ENCODE measurements around the gene PTPRN2. TPM values are rescaled to one million over a fixed set of nuclear protein-coding genes. Genes with fewer than 3 reads are reported as not detected.

The PTPRN2 gene
- polyA plus RNA-seq, 1 donor, result 5.7 TPM

DNA sequence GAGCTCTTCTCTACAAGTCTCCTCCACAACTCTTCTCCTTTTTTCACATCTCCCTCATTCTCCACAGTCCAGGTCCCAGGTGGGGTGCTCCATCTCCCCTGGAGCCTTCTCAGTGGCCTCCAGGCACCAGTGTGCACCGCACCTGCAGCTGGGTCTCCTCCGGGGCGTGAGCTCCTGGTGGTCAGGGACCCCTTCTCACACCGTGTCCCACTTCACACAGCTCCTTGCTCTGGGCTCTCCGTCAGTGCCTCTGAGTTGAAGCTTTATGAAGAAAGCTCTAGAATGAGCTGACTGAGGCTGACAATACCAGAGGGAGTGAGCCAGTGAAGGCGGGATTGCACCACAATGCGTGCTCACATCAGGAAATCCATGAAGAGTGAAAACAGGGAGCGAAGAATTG, 960.6 kb downstream of the PTPRN2 start:
- no peak for DNase-seq

DNA sequence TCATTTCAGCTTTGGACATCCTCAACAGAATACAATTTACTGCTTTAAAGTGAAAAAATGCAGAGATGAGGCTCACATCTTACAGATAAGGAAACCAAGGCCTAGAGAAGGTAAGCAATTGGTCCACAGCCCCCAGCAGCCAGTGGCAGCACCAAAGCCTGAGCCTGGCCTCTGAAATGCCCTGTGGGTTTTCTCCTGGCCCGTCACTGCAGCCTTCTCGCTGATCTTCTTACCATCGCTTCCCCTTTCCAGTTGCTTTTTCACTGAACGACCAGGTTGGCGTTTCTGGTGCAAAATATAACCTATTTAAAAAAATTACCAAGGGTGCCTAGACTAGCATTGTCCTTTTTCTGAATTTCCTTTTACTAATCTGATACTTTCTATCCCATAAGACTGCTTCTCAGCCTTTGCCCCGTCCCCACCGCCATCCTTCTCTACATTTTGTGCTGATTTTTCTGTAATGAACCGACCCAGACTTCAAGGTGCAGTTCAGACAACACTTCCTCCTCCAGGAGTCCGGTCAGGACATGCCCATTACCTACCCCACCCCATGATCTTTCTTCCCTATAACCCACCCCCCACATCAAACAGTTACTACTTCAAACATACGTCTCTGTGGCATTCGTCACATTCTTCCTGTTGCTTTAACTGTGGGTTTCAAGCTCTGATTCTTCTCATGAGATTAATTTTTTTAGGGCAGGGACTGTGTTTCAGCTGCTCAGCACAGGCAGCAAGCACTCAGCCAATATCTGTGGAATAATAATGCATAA, 961.5 kb downstream of the PTPRN2 start:
- no peak for DNase-seq

DNA sequence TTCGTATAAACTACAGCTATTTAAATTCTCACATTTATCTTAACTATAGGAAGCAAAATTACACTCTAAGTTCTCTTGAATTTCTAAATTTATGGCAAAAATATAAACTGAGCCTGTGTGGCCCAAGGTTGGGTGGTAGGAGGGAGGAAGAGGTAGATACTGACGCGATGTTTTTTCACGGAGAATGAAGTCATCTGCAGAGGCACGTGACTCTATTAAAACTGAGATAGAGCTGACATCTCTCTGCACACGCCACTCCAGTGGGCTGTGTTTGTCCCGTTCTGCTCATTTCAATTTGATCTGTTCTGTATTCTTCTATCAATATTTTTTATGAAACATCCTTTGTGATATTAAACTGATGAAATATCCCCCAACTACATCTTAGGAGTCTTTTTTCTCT, 964.1 kb downstream of the PTPRN2 start:
- DNase-seq, result no peak

DNA sequence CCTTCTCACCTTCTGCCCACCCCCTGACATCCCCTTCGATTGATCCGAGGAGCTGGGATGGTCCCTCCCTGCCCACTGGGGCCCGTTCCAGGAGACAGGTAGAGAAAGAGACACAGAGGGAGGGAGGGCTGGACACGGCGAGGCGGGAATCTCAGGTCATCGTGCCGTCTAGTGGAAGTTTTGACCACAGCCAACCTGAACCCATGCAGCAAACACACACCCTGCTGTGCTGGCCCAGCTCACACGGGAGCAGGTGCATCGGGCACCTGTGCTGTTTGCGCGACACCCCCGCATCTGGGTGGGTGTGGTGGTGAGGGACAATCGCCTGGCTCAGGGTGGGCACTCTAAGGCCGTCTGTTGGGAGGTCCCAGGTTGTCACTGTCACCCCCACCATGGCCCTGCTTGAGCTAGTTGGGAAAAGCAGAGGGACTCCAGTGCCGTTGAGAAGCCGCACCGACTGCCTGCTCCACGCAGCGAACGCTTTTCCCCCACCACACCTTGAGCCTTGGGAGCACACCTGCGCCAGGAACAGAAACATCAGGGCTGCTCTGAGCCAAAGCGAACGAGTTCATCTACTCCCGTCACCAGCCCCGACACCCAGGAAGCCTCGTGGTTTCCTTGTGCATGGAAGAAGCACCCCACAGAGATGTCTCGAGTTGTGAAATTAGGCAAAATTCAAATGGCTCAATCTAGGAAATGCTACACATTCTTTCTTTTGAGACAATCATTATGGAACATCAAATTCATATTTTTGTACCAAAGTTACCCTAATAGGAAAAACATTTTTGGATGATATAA, 965.0 kb downstream of the PTPRN2 start:
- no peak for DNase-seq

DNA sequence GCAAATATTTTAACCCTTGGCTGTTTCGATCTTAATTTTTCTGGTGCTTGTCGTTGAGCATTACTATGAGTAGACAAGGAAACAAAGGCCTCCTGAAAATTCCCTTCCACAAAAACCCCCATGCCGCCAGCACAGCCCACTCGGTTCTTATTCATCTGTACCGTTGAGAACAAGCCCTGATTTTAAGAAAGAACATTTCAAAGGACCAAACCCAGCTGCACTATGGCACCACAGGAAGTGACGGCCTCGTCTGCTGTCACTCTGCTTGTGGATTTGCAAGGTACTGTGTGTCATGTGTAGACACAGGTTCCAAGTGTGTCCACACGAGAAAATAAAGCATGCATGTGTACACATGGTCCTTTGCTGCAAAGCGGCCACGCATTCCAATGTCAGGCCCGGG, 965.6 kb downstream of the PTPRN2 start:
- DNase-seq, result no peak

DNA sequence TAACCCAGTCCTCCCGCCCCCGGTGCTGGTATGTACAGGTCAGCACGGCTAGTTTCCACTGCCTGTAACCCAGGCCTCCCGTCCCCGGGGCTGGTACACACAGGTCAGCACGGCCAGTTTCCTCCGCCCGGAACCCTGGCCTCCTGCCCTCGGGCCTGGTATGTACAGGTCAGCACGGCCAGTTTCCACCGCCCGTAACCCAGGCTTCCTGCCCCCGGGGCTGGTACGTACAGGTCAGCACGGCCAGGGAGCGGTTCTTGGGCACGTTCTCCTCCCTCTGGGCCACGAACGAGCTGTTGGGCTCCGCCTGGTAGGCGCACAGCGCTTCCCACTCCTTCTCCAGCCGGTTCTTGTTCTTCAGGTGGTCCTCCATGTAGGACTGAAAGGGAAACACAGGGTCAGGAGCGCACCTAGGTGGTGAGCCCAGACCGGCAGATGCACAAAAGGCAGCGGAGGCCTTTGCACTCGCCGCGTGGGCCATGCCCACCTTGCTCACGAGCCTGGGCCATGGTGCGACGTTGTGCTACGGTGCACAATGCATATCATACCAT, 966.4 kb downstream of the PTPRN2 start:
- DNase-seq, result no peak

DNA sequence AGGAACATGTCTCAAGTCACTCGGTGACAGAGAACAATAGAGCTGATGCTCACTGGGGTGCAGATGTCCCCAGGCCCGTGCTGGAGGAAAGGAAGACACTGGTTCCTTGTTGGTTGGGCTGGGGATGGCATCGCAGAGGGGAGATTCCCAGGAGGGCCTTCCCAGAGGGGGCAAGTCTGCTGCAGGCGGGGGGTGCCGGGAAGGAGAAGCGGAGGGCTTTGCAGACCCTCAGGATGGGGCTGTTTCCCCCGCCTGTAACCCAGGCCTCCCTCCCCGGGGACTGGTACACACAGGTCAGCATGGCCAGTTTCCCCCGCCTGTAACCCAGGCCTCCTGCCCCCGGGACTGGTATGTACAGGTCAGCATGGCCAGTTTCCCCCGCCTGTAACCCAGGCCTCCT, 967.0 kb downstream of the PTPRN2 start:
- no peak for DNase-seq

DNA sequence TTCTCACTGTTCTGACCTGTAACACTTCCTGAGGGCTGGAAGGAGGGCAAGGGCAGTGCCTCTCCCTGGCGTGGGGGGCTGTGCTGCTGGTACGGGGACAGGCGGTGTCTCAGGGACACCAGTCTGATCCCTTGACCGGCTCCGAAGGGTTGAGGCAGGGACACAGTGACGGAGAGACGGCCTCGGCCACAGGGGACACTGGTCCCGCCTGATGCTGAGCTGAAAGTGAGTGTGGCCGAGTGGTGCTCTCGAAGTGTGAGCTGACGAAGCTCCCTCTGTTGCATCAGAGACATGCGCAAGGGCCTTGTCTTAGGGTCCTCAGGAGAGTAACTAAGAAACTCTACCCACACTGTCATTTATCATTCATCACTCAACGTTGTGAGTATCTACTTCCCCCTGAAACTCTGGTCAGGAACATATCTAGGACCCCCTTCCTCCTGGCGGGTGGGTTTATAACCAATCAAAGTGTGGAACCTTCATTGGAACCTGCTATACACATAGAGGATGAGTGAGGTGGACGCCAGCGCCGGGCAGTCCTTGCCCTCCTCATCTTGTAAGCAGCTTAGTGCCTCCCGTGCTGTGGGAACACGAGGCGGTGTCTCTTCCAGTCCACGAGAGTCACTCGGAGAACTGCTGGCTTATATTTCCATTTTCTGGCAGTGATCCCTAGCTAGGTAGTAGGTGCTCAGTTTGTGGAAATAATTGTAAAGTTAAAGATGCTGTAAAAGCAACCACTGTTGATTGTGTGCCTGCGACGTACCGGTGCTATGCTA, 967.7 kb downstream of the PTPRN2 start:
- no peak for DNase-seq

DNA sequence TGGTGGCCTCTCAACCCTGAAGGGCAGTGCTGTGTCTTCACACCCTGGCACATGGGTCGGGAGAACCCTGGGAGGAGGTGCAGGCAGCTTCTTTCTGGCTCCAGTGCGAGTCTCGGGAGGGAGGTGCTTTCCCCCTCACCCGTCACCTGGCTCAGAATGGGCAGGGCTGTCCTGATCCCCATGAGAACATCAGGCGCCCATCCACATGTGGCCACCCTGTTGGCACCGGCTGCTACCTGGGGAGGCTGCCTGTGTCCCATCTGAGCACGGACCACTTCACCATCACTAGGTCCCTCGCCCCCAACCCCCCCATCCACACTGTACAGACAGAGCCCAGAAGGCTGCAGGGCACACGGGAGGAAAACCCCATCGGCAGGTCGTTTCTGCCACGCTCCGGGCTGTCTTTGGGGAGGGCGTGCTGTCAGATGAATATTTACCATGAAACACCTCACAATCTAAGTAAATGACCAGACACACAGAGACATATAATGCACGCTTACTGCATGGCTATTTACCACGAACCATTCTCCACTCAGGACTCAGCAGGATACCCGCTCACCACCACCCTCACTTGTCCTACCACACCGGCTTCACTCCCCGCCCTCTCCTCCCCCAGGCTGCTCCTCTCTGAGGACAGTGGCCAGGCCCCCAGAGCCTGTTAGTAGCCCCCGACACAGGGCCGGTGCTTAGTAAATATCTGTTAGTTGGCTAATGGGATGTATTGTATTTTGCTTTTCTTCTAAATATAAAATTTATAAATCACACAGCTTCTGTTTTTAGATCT, 968.6 kb downstream of the PTPRN2 start:
- DNase-seq, result no peak

DNA sequence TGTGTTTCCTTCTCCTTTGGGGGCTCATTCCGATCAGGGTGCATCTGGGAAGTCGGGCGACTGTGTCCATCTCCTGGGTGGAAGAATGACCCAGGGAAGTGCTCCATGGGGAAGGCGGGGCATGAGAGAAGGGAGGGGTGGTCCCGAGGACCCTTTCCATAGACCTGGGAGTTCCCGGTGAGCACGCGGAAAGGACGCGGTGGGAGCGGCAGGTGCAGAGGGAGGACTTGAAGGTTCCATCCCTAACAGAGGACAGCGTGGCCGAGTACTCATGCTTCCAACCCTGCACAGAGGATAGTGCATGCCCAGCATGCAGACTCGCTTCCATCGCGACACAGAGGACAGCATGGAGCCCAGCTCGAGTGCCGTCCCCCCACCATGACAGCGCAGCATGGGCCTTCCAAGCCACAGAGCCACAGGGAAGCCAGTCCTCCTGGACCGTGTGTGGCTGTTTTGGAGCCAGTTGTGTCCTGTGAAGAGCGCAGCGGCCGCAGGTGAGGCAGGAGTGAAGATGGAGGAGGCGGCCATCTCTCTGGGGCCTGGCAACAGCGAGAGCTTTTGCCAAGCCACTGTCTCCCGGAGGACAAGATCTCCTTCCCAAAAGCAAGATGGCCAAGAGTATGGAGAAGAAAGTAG, 969.4 kb downstream of the PTPRN2 start:
- no peak for DNase-seq

DNA sequence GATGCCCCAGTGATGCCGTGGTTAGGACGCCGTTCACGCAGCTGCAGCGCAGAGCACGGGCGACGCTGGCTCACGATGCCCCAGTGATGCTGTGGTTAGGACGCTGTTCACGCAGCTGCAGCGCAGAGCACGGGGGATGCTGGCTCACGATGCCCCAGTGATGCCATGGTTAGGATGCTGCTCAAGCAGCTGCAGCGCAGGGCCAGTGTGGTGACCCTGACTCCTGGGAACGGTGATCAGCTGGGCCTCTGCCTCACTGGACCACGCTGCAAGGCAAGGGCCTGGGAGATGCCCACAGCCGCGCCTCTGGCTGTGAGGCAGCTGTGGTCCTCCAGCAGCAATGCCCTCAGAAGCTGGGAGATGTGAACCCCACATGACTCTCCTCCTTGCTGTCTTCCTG, 970.2 kb downstream of the PTPRN2 start:
- no peak for DNase-seq

DNA sequence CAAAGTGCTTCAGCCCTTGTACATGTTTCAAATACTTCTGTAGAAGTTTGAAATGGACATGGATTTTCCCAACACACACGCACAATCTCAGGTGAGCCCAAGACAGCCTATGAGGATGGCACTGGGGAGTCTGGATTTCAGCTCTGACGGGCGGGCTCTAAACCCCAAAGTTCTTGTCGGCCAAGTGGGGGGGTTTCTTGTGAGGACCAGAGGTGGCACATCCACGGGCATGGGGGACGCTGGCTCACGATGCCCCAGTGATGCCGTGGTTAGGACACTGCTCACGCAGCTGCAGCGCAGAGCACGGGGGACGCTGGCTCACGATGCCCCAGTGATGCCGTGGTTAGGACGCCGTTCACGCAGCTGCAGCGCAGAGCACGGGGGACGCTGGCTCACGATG, 970.7 kb downstream of the PTPRN2 start:
- DNase-seq, result no peak

DNA sequence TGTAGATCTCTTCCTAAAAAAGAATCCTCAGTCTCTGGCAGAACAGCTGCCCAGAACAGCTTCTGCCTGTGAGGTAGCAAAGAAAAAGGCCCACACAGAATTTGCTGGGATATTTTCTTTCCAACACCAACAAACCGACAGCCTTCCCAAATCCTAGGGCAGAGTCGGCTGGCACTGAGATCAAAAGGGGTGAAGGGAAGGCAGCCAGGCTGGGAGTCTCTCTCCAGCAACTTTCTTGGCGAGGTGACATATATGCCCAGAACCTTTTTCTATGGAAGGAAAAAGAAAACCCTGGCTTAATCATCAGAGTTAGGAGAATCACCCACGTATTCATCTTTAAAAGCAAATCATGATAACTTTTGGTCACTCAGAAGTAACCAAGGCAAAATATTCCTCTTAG, 971.2 kb downstream of the PTPRN2 start:
- no peak for DNase-seq

DNA sequence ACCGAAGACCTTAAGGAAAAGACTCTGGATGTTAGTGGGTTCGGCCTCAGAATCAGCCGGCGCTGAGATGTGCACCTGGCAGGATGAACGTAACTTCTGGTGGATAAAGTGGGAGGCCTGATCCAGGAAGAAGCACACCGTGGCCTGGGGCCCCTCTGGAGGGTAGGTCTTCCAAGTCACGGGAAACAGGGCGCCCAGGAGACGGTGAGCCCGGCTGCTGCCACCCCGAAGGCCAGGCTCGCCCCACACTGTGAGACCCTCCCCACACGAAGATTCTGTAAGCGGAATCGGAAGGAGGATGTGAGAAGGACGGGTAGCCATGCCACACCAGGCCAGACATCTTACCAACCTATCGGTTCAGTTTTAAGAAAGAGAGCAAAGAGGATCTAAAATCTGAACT, 971.8 kb downstream of the PTPRN2 start:
- no peak for DNase-seq

DNA sequence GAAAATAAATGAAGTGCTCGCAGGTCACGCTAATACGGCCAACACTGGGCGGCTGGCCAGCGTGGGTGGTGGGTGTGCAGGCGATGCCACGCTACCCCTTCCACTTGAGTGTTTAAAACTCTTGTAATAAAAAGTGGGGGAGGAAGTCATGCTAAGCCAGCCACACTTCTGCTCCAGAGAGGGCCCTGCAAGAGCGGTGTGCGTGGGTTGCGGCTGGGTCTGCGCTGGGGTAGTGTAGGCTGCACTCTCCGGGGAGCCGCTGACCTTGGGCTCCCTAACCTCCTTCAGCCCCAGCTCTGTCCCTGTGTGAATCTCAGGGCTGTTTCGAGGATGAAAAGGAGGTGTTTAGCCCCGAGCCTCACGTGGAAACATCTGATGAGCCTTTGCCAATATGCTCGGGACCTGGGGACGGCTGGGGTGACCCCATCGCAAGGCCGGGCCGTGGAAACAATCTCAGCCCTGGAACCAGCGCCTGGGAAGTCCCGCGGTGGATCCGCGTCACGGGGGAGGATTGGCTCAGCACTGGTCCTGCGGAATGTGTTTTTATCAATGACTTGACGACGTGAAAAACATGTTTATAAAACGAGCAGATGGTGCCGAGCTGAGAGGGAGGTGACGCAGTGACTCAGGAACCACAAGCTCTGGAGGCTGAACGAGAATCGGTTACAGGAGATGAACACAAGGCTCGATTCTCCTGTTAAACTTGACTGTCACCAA, 972.4 kb downstream of the PTPRN2 start:
- no peak for DNase-seq

DNA sequence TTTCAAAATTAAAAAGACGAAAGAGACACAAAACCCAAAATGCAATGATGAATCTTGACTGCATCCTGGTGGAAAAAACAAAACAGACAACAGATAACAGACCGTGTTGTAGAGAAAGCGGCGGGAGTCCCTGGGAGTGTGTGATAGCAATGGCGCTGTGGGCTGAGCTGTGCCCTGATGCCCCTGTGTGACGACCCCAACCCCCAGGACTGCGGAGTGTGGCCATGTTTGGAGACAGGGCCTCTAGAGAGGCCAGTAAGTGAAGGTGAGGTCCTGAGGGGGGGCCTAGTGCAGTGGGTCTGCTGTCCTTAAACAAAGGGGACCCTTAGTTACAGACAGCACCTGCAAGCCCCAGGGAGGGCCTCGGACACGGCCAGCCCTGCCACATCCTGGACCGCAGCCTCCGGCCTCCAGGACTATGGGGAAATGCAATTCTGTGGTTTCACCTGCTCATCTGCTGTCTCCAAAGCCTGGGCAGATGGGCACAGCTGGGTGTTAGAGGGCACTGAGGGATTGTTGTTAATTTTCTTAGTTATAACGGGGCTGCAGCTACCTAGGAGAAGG, 973.1 kb downstream of the PTPRN2 start:
- no peak for DNase-seq

DNA sequence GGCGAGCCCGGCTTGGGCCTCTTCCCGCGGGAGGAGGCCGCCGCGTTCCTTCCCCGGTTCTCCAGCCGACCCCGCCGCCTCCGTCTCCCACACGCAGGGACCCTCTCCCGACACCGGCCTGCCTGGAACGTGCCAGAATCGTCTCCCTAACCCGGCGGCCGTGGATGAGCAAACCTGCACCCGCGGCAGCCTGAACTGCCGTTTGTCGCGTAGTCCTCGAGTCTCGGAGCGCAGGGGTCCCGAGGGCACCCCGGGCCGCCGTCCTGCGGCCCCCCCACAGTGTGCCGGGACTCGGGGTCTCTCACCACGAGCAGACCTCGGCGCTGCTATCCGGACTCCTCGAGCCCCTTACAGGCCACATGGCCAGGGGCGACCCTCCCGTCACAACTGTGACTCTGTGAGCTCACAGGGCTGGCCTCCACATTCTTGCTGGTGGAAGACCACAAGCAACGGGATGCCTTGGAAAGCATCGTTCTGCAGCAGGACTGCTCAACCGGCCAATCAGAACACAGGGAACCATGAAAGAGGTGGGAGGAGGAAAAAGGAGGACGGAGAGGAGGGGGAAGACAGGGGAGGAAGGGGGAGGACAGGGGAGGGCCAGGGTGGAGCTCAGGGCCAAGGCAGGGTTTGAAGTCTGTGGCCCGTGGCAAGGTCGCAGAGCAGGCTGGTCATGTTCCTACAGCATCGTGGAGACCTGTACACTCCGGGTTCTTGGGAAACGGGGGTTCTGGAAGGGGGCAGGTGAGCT, 973.9 kb downstream of the PTPRN2 start:
- DNase-seq, result peak; percentile 28

DNA sequence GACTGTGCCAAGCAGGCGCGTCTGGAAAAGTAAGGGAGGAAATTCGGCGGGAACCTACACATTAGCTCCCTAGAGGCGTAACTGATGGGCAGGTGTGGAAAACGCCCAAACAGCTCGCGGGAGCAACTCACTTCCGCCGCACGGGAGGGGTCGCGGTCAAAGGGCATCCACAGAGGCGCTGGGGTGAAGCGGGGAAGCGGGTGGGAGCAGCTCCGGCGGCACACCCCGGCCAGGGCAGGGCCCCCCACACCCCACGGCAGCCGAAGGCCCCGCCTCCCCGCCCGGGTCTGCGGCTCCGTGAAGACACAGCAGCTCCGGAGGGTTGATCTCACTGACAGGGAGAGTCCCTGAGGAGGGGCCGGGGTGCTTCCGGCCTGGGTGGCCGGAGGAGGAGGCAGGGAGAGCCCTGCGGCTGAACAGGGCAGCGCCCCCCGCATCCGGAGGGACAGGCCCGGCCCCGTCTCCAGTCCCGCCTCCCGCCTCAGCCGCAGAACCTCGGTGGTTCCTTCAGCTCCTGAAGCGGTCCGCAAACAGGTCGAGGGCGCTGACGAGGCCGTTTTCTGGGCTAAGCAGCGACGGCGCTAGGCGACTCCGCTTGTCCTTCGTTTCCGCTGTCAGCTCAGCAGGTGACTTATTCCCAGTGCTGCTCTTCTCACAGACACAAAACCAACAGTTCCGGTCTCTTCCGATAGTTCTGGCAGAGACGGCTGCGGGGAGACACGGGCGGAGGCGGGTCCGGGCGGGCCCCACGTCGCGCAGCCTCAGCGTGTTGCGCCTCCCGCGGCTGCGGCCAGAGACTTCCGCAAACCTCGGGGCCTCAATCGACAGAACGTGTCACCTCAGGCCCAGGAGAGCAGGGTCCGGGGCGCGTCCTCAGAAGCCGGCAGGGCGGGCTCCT, 974.7 kb downstream of the PTPRN2 start:
- peak; percentile 26 for DNase-seq

Measured in left kidney (tissue), 2 donors.